ENCODE results near the gene GAS2L1. TPM values are rescaled to one million over a fixed set of nuclear protein-coding genes. Genes with fewer than 3 reads are reported as not detected.

Gene GAS2L1
- total RNA-seq, 1 experiment from 2014 or later = 22.7 TPM

DNA sequence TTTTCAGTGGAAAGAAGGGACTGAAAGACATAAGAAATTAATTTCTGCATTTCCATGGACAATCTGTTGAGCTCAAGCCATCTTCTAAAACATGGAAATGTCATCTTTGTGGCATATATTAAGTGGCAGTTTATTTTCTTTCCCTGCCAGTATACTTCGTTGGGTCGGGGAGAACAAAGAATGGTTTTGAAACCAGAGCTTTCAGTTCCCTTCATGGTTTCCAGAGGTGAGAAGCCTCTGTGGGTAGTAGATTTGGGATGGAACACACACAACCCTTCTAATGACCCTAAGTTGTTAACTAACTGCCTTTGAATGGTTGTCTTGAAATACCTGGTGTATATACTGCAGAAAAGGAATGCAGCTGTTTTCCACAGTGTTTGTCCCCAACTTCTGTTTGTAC lies 17.6 kb upstream of the GAS2L1 start:
- no peaks in the 10 kb centered on the region for H3K9me3 ChIP-seq (ENCODE audit: low read depth, low read length, poor library complexity, severe bottlenecking)
- intact Hi-C loops (cut with micrococcal nuclease; ENCODE audit: unreplicated experiment) = no loop called here
- no peaks in the 10 kb centered on the region for H3K27me3 ChIP-seq (replicated peaks; ENCODE audit: insufficient read depth, low read depth, low read length, poor library complexity)
- CTCF ChIA-PET = no interaction called here
- POLR2A ChIA-PET (ENCODE audit: low non-redundant PET) = no interaction called here
- H3K4me3 ChIP-seq (ENCODE audit: low read depth, low read length, poor library complexity, severe bottlenecking) = no peak overlapping the region
- BruUV-seq (replicated peaks) = no TSS peak
- peaks cover 99% of the 10 kb centered on the region for H3K36me3 ChIP-seq (ENCODE audit: insufficient read depth, low read length, poor library complexity, severe bottlenecking)
- no peaks in the 10 kb centered on the region for H3K4me1 ChIP-seq (ENCODE audit: insufficient read depth, low read length, poor library complexity, severe bottlenecking)
- no peak for DNase-seq (ENCODE audit: low spot score)
- TF ChIP-seq, protein P1, sequence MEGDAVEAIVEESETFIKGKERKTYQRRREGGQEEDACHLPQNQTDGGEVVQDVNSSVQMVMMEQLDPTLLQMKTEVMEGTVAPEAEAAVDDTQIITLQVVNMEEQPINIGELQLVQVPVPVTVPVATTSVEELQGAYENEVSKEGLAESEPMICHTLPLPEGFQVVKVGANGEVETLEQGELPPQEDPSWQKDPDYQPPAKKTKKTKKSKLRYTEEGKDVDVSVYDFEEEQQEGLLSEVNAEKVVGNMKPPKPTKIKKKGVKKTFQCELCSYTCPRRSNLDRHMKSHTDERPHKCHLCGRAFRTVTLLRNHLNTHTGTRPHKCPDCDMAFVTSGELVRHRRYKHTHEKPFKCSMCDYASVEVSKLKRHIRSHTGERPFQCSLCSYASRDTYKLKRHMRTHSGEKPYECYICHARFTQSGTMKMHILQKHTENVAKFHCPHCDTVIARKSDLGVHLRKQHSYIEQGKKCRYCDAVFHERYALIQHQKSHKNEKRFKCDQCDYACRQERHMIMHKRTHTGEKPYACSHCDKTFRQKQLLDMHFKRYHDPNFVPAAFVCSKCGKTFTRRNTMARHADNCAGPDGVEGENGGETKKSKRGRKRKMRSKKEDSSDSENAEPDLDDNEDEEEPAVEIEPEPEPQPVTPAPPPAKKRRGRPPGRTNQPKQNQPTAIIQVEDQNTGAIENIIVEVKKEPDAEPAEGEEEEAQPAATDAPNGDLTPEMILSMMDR (conservative IDR thresholded peaks at IDR 0.05; ENCODE audit: low read depth, low read length) = no peak
- no peak for TF ChIP-seq EZH2 (IDR thresholded peaks at IDR 0.05; ENCODE audit: borderline replicate concordance, low read depth, low read length, poor library complexity, severe bottlenecking)
- H3K27ac ChIP-seq (ENCODE audit: low read depth, low read length, poor library complexity, severe bottlenecking) = no peak overlapping the region

DNA sequence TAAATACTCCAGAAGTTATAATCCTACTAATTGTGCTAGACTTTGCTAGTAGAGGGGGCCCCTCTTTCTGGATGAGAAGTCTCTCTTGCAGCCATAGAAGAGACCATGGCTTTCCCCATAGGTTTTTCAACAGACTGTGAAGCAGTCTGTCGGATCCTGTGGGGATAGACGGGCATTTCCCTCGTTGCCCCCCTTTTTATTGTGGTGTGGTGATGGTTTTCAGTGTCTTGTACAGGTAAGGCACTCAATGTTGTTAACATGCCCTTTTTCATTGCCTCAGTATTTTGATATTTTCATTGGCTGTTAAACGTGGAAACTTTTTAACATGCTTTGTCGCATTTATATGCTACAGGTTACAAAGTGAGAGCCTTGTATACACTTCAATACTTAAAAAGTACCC lies 16.4 kb upstream of the GAS2L1 start:
- intact Hi-C loops (cut with micrococcal nuclease; ENCODE audit: unreplicated experiment) = no loop called here
- Histone ChIP-seq H3K4me1 (ENCODE audit: insufficient read depth, low read length, poor library complexity, severe bottlenecking) (no peaks in the 10 kb centered on the region), H3K27ac (ENCODE audit: low read depth, low read length, poor library complexity, severe bottlenecking) (no peak overlapping the region), H3K36me3 (ENCODE audit: insufficient read depth, low read length, poor library complexity, severe bottlenecking) (peaks cover 93% of the 10 kb centered on the region), H3K9me3 (ENCODE audit: low read depth, low read length, poor library complexity, severe bottlenecking) (no peaks in the 10 kb centered on the region), H3K4me3 (ENCODE audit: low read depth, low read length, poor library complexity, severe bottlenecking) (no peak overlapping the region), H3K27me3 (replicated peaks; ENCODE audit: insufficient read depth, low read depth, low read length, poor library complexity) (no peaks in the 10 kb centered on the region)
- BruUV-seq (replicated peaks) = no TSS peak
- POLR2A ChIA-PET (ENCODE audit: low non-redundant PET) = no interaction called here
- CTCF ChIA-PET = no interaction called here
- TF ChIP-seq, protein P1 (conservative IDR thresholded peaks at IDR 0.05; ENCODE audit: low read depth, low read length) = no peak
- TF ChIP-seq EZH2 (IDR thresholded peaks at IDR 0.05; ENCODE audit: borderline replicate concordance, low read depth, low read length, poor library complexity, severe bottlenecking) = no peak
- DNase-seq (ENCODE audit: low spot score) = no peak

DNA sequence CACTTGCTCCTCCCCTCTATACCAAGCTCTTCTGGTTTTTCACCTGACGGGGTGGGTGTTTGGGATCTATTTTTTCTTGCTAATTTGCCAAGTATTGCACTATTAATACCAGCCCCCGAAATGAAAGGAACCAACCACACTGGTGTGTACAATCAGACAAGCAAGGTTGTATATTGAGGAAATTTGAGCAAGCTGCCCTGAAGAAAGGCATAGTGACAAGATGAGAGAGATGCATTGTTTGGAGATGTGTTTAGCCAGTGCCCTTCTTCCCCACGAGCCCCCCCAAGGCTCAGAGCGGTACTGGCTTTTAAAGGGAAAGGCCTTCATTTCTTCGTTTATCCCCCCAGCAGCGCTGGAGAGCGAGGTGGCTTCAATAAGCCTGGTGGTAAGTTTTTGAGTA lies 15.2 kb upstream of the GAS2L1 start:
- CTCF ChIA-PET = no interaction called here
- Histone ChIP-seq H3K27ac (ENCODE audit: low read depth, low read length, poor library complexity, severe bottlenecking) (no peak overlapping the region), H3K36me3 (ENCODE audit: insufficient read depth, low read length, poor library complexity, severe bottlenecking) (peaks cover 93% of the 10 kb centered on the region), H3K9me3 (ENCODE audit: low read depth, low read length, poor library complexity, severe bottlenecking) (no peaks in the 10 kb centered on the region), H3K27me3 (replicated peaks; ENCODE audit: insufficient read depth, low read depth, low read length, poor library complexity) (no peaks in the 10 kb centered on the region), H3K4me3 (ENCODE audit: low read depth, low read length, poor library complexity, severe bottlenecking) (no peak overlapping the region), H3K4me1 (ENCODE audit: insufficient read depth, low read length, poor library complexity, severe bottlenecking) (no peaks in the 10 kb centered on the region)
- POLR2A ChIA-PET (ENCODE audit: low non-redundant PET) = no interaction called here
- intact Hi-C loops (cut with micrococcal nuclease; ENCODE audit: unreplicated experiment) = no loop called here
- no peak for DNase-seq (ENCODE audit: low spot score)
- TF ChIP-seq, protein P1 (conservative IDR thresholded peaks at IDR 0.05; ENCODE audit: low read depth, low read length) = no peak
- no peak for TF ChIP-seq EZH2 (IDR thresholded peaks at IDR 0.05; ENCODE audit: borderline replicate concordance, low read depth, low read length, poor library complexity, severe bottlenecking)
- BruUV-seq (replicated peaks) = no TSS peak

Measured in A673 (cell line).